HS-27A (cell line): ENCODE data around the gene FMNL2.

Experiments
- DNase-seq: peaks from one replicate; pipeline ENCODE4 v3.0.0-alpha.2; 2012; ENCODE audit warnings: low read depth, missing footprints

The FMNL2 gene

GRCh38 chr2:152426801-152427200, 91.8 kb downstream of the FMNL2 start:
- DNase-seq, result no peak

DNA sequence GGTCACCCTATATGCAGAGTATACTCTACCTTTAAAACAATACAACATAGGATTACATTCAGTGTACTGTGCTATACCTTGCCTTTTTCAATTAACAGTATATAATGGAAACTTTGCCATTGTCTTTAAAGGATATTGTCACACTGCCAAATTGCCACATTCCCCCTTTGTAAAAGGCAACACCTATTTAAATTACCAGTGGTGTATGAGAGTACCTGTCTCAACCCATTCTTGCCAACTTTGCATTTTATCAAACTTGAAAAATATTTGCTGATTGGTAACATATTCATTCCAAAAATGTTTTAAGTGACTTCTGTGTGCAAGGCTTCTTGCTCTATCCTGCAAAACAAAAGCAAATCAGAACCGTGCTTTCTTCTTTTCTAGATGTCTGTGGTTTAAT, 92.9 kb downstream of the FMNL2 start:
- DNase-seq, result no peak

DNA sequence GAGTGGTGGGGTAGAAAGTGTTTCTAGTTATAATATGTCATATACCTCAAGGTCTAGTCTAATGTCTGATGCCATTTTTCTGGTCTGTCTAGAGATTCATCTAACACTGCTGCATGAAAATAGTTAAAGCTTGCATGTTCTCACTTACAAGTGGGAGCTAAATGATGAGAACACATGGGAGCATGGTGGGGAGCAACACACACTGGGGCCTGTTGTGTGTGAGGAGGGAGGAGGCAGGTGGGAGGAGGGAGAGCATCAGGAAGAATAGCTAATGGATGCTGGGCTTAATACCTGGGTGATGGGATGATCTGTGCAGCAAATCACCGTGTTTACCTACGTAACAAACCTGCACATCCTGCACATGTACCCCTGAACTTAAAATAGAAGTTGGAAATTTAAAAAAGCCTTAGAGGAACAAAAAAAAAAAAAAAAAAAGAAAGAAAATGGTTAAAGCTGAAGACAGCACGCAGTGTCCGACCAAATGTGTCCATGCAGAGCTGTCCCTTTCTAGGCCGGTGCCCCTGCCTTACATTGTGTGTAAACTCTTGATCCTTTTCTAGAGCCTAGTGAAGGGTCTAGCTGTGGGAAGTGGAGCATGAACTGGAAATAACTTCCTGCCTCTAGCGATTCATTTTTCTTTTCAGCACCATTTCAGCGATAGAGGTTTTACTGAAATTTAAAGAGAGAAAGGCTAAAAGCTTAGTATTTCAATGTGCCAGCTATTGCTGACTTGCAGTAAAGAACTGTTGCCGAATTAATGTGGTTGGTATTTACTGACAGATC, 94.0 kb downstream of the FMNL2 start:
- DNase-seq, result no peak

GRCh38 chr2:152430876-152431275, 95.9 kb downstream of the FMNL2 start:
- no peak for DNase-seq

GRCh38 chr2:152431370-152432098, 96.6 kb downstream of the FMNL2 start:
- no peak for DNase-seq

DNA sequence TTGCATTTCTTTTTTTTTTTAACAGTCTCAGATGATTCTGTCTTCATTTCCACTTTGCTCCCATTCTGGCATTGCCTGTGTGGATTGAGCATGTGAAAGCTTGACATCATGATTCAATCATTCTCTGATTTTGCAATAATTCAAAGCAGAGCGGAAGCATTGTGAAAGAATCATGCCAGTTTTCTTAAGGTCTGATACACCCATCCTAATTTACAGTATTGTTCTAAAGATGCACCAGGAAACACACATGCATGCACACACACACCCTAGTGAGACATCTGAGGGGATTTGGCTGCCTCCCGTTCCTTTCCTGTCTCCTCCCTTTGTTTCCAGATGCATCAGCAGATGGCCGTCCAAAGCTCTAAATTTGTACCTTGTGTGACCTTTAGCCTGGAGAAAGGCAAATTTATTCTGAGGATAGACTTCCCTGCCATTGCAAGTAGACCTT, 97.3 kb downstream of the FMNL2 start:
- no peak for DNase-seq

GRCh38 chr2:152432765-152433164, 97.8 kb downstream of the FMNL2 start:
- no peak for DNase-seq

- DNase-seq, result no peak
Measured at GRCh38 chr2:152433289-152433688, 98.3 kb downstream of the FMNL2 start.

- DNase-seq, result no peak
Measured at GRCh38 chr2:152433791-152434190, 98.8 kb downstream of the FMNL2 start.

- DNase-seq, result no peak
Measured at GRCh38 chr2:152434395-152435182, 99.6 kb downstream of the FMNL2 start.

DNA sequence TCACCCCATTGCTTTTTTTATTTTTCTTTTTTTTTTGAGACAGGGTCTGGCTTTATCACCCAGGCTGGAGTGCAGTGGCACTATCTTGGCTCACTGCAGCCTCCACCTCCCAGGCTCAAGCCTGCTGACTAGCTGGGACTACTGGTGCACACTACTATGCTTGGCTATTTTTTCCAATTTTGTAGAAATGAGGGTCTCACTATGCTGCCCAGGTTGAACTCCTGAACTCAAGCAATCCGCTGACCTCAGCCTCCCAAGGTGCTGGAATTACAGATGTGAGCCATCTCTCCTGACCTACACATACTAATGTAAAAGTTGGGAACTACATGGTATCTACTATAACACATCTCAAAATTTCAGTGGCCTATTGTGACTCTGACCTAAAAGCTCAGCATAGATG, 101.2 kb downstream of the FMNL2 start:
- DNase-seq, result no peak

DNA sequence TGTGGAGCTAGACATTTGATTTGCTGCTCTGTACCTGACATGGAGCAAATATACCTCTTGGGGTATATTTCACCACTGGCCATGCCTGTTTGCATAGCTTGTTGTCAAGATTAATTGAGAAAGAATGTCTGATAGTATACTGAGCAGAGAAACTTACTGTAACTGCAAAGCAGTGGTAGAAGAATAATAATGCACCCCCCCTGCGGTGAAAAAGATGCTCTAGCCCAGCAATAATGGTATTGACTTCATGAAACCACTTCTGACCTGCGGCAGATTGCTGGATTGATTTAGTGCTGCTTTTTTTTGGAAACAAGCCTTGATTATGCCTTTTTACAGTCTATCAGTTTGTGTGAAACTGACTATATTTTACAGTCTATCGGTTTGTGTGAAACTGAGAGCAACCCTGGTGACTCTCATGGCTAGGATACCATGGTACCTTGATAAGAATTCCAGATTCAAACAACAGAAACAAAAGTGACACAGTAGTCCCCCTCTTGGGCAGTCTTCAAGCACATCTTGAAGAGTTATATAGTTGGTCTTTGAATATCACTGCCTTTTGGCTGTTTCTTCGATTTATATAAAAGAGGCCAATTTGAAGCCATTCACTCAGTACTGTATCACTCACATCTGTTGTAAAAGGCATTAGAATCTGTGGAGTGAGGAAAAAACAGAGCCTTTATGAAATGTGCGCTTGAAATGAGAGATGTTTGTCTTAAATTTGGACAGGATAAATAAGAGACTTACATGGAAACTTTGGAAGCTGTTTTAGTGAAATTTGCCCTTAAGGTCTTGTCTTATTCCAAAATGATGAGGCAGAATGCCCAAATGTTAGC, 102.5 kb downstream of the FMNL2 start:
- DNase-seq, result no peak

DNA sequence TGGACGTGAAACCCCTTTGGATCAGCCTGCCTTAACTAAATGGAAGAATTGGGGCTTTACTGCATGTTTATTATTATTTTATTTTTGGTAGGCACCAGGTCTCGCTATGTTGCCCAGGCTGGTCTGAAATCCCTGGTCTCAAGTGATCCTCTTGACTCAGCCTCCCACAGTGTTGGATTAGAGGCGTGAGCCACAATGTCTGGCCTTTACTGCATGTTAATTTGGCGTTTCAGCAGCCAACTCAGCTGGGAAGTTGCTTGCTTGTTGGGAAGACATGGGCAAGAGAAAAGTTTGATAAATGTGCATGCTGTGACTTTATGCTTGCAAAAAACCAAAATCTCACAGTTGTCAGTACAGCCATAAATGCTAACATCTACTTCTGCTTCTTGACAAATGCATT, 105.1 kb downstream of the FMNL2 start:
- DNase-seq, result no peak

- no peak for DNase-seq
Measured at GRCh38 chr2:152440460-152440859, 105.5 kb downstream of the FMNL2 start.

GRCh38 chr2:152441961-152442360, 107.0 kb downstream of the FMNL2 start:
- no peak for DNase-seq

- no peak for DNase-seq
Measured at GRCh38 chr2:152443771-152444170, 108.8 kb downstream of the FMNL2 start.

DNA sequence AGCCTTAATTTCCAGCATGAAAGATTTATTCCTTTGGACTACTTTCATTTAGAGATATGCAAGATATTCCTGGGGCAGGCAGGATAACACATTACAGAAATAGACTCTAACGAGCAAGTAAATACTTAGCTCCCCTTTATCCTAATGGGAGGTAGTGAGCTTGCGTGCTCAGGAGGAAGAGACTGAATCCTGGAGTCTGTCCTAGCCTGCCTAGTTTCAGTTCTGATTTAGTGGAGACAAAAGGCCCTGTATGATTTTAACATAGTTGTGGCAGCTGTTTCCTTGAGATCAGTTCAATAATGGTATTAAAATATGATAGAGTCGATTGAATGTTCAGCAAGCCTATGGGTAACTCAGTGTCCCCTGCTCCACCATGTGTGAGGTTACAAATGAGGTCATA, 109.5 kb downstream of the FMNL2 start:
- DNase-seq, result no peak

DNA sequence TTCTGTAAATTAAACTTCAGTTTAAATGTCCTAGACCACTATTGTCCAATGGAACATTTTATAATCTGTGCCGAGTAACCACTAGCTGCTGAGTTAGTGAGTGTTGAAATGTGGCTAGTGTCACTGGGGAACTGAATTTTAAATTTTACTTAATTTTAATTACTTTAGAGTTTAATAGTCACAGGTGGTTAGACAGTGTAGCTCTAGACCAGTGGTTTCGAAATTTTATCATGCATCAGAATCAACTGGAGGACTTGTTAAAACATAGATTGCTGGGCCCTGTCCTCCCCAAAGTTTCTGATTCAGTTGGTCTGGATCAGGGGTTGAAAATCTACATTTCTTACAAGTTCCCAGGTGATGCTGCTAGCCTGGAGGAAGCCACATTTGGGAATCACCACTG, 110.4 kb downstream of the FMNL2 start:
- no peak for DNase-seq

- peak; percentile 27 for DNase-seq
Measured at GRCh38 chr2:152445791-152446201, 110.8 kb downstream of the FMNL2 start.

DNA sequence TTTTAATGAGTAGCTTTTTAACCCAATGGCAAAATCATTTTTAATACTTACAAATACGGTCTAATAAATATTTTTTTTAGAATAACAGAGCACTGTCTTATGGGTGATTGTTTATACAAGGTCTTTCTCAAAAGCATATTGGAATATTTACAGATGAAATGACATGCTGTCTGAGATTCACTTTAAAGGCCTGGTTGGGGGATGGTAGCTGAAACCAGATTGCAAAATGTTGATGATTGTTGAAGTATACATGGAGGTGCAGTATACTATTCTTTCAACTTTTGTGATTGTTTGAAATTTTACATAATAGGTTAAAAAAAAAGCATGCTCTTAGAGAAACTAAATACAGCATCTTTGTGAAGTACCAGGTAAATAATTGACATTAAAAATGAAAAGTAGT, 111.2 kb downstream of the FMNL2 start:
- no peak for DNase-seq

DNA sequence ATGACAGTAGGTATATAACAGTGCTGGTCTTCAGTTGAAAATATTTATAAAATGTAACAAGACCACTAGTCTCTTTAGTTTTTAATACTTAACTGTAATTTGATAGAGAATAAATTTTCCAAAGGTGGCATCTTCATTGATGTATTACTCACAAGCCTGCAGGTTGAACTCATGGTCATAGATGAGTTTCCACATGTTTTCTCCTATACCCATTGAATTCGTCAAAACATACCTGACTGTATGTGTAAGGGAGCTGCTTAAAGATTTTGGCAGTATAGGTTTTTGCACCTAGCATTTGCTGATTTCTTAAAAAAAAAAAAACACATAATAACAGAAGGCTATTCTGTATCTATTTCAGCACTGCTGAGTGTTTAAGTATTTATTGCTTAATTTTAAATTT, 112.9 kb downstream of the FMNL2 start:
- no peak for DNase-seq

- DNase-seq, result no peak
Measured at GRCh38 chr2:152448606-152449005, 113.6 kb downstream of the FMNL2 start.
